ENCODE results near the gene ZNF692.

- TF ChIP-seq EP300 (IDR thresholded peaks at IDR 0.05) (no peak), CTCF (IDR thresholded peaks at IDR 0.05) (no peak)
Observed at GRCh38 chr1:248849637-248850036, 9.2 kb downstream of the ZNF692 start.

Measured in upper lobe of left lung (tissue), 4 donors.